ENCODE data around the gene C6orf118. TPM values are rescaled to one million over a fixed set of nuclear protein-coding genes. Genes with fewer than 3 reads are reported as not detected.

C6orf118 gene
- not detected in 2 replicates for total RNA-seq (2014; rRNA removed; shearing (Covaris generic))

DNA sequence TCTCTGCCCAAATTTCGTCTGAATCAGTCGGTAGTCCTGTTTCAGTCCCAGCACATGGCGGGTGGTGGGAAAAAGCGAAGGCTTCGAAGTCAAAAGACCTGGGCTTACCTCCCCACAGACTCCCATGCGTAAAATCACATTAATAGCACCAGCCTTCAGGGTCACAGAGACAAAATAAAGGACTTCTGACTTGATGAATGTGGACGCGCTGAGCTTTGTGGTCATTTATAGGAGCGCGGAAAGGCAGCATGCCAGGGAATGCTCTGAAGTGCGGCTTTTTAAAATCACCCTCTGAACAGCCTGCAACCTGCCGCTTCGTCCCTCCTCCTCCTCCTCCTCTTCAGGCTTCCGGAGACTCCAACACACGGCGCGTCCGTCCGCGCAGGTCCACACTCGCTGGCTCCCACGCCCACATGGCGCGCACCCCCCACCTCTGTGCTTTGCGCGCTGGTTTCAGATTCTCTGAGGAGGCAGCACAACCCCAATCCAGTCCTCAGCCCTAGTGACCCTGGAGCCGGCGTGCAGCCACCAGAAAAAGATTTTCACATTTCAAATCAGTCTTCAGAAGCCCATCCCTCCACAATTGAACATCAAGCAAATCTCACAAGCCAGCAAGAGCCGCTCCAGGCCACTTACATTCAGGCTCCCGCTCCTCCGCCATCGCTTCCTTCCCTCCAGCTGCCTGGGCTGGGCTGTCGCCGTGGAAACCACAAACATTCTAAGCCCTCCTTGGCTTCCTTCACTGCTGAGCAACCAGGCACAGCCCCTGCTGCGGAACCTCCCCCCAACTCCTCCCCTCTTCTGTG lies at the start of gene C6orf118:
C6orf118 (minus strand) TSS at position 680 of the 806 bp plus-strand sequence; CDS start at position 661, 19 bp downstream.
- DNase-seq (ENCODE audit: low spot score): peak; percentile 65

DNA sequence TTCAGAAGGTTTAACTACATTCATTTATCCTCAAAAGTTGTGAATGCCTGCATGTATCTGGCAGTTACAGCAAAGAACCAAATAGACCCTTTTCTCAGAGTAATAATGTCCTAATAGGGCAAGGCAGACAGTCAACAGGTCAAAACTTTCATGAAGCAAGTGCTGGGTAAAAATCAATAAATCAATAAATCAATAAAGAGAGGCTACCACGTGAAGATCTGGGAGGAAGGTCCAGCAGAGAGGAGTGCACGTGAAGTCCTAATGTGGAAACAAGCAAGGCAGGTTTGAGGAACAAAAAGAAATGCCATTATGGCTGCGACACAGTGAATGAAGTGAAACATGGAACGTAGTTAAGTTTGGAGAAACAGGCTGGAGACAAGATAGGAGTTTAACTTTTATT lies 36.3 kb upstream of the C6orf118 start:
- DNase-seq (ENCODE audit: low spot score): no peak

DNA sequence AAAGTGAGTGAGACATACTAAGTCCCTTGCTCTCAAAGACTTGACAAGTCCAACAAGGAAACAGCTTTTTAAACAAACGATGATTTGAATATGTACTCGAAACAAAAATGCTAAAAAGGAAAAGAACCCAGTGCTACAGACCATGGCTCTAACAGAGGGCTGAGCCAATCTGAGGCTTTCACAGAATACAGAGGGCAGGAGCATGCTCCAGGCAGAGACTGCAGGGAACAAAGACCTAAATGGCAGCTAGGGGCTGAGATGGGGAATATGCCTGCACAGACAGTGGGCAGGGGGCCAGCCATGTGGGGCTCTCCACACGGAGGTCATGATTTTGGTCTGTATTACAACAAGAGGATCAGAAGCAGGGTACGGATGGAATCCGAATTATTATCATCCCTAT lies 31.1 kb upstream of the C6orf118 start:
- no peak for DNase-seq (ENCODE audit: low spot score)

DNA sequence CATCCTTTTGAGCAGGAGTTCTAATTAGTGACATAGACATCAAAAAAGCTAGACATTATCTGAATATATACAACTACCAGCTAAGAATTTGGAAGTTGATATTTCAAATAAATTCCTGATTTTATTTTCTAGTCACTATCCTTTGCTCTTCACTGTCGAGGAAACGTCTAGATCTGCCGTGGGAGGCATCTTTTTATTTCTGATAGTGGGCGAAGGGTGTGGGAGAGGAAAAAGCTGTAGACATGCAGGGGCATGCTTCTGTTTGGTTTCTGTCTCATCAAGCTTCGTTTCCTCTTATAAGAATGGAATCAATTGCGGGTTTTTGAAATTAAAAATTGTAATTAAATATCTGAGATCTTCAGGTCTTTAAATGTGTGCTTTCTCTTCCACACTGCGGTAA lies 16.2 kb upstream of the C6orf118 start:
- no peak for DNase-seq (ENCODE audit: low spot score)

DNA sequence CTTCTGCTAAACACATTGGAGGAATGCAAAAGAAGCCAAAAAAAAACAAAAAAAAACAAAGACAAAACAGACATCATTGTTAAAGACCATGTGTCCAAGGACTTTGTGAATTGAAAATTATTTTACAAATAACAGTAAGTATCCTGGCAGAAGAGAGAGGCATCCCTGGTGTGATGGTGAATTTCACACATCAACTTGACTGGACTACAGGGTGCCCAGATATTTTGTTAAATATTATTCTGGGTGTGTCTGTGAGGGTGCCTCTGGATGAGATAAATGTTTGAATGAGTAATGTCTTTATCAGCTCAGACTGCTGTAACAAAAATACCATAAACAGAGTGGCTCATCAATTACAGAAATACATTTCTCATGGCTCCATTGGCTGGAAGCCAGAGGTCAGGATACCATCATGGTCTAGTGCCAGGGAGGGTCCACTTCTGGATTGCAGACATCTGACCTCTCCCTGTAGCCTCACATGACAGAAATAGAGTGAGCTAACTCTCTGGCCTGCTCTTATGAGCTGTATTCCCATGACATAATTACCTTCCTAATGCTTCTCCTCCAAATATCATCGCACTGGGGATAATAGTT lies 12.2 kb upstream of the C6orf118 start:
- peak; percentile 1 for DNase-seq (ENCODE audit: low spot score)

DNA sequence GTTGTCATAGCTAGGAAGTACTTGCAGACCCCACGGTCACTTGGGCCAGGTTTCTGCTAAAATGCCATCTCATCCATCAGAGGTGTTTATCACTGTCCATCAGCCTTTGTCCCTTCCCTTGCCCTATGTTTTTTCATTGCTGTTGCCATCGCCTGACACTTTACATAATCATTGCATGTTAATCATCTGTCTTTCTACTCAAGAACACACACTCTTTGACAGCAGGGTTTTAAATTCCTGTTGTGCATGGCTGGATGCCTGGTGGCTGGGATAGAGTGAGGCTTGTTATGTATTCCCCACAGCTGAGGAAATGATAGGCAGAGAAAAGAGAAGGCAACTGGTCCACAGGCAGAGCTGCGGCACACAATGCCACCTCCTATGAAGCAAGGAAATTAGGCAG lies 11.7 kb upstream of the C6orf118 start:
- DNase-seq (ENCODE audit: low spot score): peak; percentile 0

DNA sequence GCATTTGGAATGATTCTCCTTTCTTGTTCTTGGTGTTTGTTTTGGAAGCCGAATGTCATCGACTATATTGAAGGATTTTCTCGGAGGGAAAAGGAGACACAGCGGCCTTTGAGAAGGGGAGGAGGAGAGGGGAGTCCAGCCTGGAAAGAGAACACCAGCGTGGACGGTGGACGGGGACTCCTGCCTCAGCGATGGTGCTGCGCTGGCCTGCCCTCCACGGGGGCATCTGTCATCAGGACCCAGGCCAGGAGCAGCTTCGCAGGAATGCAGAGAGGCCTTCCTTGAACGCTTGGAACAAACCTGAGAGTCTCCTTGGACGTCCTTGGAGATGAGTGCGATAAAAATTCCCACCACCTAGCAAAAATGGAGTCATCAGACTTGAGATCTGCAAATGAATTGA lies 8.3 kb upstream of the C6orf118 start:
- no peak for DNase-seq (ENCODE audit: low spot score)

DNA sequence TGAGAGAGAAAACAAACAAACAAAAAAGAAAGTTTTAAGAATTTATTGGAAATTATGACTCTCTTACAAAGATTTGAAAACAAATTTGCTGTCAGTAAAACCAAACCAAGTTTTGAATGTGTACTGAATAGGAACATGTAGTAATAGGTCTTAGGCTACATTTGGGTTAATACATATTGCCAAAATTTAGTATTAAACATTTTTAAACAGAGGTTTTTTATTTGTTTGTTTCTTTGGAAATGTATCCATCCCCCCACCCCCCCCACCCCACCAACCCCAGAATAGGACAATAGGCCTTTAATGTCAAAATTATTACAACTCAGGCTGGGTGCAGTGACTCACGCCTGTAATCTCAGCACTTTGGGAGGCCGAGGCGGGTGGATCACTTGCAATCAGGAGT lies 2.5 kb downstream of the C6orf118 start:
- DNase-seq (ENCODE audit: low spot score): peak; percentile 0

DNA sequence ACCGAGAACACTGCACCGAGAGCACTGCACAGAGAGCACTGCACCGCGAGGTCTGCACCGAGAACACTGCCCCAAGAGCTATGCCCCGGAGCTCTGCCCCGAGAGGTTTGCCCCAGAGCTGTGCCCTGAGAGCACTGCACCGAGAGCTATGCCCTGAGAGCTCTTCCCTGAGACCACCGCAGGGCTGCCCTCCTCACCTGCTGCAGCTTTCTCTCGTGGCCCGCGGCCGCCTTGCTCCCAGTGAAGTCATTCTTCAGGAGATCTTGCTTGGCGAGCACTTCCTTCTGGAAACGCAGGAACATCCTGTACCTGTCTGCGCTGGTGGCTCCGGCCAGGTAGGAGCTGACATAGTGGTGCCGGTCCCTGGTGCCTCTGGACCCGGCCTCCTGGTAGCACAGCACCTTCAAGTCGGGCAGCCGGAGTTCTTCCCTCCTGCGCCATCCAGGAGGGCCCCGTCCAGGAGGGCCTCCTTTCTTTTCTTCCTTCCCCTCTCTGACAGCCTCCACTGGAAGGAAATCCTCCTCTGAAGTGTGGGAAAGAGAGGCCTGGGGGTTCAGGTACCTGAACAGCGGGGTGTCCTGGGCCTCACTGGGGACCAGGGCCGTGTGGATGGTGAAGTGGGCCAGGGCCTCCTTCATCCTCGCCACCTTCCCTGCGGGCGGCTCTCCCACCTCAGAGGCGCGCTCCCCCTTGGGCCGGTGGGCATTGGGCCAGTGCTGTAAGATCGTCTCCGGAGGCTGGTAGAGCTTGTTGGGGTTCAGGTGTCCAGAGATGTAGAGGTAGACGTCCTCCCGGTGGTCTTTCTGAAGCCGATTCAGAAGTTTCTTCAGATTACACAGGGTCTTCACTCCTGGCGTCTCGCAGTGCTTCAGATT lies 7.8 kb downstream of the C6orf118 start:
- DNase-seq (ENCODE audit: low spot score): no peak

DNA sequence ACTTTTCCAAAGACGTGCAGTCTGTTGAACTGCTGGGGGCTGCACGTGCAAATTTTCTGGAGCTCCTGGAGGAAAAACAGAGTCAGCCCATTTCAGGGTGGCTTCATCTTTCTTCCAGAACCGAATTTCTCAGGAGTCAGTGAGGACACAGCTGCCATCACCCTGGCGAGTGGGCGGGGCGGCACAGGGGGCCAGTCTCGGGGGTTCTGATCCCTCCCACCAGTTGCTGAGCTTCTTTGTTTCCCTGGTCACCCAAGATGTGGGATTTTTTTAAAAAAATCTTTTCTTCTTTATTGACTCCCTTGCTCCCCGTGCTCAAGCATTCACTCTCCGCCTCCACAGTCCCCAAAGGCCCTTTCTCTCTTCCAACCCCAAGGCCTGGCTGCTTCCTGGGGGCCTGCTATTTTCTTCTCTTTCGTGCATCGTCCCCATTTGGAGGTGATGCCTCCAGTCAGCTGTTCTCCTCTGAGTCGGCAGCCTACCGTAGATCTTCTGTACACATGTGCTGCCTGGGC lies 8.9 kb downstream of the C6orf118 start:
- DNase-seq (ENCODE audit: low spot score): no peak

DNA sequence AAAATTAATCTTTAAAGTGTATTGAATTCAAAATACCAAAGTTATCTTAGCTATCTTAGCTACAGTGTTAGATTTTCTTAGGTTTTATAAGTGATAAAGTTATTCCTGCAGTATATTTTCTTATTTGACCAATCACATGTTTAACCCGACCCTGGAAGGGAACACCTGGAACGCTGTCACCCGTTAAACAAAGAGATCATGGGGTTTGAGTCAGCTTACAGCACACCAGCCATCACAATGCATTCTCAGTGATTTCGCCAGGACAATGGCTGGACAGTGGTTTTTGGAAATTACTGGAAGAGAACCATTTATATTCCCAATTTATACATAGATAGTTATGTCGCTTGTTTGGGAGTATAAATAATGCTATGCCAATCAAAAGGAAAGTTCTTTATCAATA lies 10.5 kb downstream of the C6orf118 start:
- no peak for DNase-seq (ENCODE audit: low spot score)

DNA sequence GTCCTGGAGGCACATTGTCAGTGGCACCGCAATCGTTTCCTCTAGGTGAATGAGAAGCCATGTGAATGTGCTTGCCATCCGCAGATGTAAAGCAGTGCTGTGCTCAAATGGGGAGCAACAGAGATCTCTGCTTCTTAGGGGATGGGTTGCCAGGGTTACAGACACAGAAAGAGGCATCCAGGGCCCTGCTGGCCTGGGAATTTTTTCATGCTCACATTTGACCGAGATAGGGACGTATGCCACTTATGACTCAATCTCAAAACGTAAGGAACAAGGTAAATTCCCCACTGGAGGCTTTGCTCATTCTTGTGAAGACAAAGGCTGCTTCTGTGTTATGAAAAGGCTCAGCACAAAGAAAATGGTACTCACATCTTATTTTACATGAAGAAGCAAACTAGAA lies 11.0 kb downstream of the C6orf118 start:
- no peak for DNase-seq (ENCODE audit: low spot score)

DNA sequence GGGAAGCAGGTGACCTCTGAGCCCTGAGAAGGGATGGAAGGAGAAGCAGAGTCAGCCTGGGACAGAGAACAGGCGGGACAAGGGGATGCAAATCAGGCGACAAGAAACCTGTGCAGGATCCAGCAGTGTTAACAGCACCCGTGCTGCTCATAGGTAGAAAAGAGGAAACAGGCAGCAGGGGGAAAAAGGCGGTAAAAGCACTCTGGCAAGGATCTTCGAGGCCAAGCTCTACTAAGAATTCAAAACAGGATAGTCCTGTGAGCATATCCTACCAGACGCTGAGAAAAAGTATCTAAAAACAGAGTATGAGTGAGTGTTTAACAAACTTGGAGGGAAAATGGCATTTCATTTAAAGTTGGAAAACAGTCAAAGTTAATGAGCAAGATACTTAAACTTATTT lies 16.7 kb downstream of the C6orf118 start:
- DNase-seq (ENCODE audit: low spot score): no peak

DNA sequence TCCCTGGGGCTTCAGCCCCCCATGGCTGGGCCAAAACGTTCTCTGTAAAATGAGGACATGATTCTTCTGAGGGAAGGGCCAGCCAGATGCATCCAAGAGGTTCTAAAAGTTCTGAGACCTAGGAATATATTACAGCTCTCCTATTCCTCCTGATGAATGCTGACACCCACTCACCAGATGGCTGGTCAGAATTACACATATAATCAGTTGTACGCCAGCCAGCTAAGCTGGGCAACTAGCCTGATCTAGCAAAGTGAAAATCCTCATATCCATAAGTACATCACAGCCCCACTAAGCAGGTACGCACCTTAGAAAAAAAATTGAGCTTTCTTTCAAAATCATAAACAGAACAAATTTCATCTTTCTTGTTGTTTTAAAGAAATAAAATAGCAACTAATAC lies 34.8 kb downstream of the C6orf118 start:
- no peak for DNase-seq (ENCODE audit: low spot score)

DNA sequence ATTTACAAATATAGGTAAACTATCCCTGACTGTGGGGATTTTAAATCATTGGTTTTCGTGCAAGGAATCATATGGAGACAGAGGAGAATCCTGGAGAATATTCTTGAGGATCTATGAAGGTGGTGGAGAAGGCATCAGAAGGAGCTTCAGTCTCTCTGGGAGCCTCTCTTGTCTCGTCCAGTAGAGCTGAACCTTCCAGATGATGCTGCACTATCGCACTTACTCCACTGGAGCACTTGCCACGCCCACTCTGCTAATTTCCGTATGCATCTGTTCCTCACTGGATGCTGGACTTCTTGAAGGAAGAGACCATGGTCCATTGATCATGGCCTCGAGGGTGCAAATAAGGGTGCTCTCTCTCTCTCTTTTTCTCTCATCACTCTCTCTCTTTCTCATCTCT lies 36.8 kb downstream of the C6orf118 start:
- no peak for DNase-seq (ENCODE audit: low spot score)

DNA sequence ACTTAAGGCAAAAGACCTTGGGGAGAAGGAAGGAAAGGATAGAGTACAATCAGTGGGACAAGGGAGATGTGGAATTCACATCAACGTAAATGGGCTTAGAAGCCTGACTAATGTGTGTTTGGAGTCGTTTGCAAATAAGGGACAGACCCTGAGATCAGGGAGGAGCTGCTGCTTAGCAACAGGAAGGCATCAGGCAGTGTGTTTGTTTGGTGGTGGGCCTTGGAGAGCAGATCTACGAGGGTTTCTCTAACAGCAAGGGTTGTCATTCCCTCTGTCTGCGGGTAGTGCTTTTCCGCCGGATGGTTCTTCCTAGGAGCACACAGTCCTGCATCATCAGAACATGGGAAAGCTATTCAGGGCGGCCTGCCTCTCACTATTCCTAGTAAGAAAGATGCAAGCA lies 40.4 kb downstream of the C6orf118 start:
- DNase-seq (ENCODE audit: low spot score): no peak

DNA sequence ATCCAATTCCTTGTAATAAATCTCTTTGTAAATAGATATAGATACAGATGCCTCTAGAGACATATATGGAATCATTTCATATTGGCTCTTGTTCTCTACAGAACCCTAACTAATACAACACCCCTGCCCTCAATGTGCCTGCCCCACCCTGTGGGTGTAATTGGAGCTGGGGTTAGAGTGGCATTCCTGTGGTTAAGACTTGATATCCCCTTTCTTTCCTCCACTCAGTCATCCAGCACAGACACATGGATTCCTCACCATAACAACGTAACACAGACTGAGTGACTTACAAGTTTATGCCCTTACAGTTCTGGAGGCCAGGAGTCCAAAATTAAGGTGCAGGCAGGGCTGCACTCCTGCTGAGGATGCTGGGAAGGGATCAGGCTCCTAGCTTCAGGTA lies 42.8 kb downstream of the C6orf118 start:
- DNase-seq (ENCODE audit: low spot score): no peak

DNA sequence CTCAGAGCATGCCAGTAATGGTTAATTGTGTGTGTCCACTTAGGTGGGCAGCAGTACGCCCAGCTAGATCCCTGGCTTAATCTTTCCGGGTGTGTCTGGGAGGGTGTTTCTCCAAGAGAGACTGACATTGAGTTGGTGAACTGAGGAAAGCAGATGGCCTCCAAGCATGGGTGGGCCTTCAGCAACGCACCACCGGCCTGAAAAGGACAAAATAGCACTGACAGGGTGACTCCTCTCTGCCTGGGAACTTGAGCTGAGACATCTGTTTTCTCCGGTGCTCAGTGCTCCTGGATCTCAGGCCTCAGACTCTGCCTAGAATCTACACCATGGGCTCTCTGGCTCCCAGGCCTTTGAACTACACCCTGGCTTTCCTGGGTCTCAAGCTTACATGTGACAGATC lies 43.2 kb downstream of the C6orf118 start:
- DNase-seq (ENCODE audit: low spot score): no peak

DNA sequence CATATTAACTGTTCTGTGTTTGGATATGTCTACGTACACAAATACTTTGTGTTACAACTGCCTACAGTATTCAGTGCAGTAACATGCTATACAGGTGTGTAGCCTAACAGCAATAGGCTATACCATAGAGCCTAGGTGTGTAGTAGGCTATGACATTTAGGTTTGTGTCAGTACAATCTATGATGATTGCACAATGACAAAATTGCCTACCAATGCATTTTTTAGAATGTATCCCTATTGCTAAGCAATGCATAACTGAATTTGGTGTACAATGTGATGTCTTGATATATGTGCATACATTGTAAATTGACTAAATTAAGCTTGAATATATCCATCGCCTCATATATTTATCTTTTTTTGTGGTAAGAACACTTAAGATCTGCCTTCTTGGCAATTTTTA lies 48.9 kb downstream of the C6orf118 start:
- no peak for DNase-seq (ENCODE audit: low spot score)

DNA sequence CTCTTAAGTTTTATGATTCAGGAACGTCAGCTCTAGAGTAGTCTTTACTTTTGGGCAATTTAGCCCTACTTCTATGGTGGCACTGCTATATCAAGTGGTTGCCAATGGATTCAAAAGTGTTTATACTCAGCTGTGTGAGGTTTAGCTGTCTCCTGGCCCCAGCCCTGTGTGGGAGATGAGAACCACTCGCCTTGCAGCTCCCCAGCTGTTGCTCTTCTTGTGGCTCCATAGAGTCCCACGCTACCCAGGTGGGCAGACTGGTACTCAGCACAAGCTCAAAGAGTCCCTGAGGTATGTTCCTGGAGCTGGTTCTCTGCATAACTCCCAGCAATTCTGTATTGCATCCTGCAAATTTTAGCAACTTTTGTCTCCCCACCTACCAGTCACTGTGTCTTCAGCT lies 59.6 kb downstream of the C6orf118 start:
- no peak for DNase-seq (ENCODE audit: low spot score)

DNA sequence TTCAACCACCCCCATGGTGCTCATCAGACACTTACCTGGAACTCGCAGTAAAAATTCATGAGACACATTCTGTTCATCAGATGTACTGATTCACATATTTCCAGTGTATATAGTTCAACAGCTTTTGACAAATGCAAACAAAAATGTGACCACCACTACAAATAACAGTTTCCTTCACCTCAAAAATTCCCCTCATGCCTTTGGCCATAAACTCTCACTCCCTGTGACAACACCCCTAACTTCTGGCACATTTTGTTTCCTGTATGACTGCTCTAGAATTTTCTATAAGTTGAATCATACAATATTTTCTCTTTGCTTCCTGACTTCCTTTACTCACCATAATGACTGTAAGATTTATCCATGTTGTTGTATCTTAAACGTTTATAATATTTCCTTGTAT lies 63.7 kb downstream of the C6orf118 start:
- DNase-seq (ENCODE audit: low spot score): no peak

DNA sequence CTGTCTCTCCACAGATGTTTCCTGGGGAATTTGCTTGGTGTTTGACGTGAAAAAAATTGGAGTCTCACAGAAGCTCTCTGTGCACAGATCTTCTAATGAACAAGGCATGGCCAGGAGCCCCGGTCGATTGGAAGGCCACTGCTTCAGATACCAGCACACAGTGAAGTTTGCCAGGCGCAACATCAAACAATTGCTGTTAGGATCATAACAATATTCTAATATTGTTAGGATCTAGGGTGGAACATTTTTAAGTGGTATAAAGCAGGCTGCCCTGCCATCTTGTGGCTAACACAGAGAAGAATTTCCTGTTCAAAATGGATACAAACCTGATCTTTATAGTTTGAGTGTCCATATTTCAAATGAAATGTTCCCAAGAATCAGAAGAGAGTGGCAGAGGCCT lies 64.1 kb downstream of the C6orf118 start:
- peak; percentile 23 for DNase-seq (ENCODE audit: low spot score)

All from H4 (cell line).